ENCODE results near the gene BLACAT1.

DNA sequence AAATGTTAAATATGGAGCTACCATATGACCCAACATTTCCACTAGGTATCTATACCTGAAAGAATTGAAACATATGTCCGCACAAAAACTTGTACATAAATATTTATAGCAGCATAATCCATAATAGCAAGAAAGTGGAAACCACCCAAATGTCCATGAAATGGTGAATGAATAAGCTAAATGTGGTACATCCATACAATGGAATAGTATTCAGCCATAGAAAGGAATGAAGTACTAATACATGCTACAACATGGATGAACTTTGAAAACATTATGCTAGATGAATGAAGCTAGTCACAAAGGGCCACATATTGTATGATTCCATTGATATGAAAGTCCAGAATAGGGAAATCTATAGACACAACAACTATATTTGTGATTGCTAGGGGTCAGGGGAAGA is 20.0 kb upstream of the BLACAT1 start:
- TF ChIP-seq, protein P1, sequence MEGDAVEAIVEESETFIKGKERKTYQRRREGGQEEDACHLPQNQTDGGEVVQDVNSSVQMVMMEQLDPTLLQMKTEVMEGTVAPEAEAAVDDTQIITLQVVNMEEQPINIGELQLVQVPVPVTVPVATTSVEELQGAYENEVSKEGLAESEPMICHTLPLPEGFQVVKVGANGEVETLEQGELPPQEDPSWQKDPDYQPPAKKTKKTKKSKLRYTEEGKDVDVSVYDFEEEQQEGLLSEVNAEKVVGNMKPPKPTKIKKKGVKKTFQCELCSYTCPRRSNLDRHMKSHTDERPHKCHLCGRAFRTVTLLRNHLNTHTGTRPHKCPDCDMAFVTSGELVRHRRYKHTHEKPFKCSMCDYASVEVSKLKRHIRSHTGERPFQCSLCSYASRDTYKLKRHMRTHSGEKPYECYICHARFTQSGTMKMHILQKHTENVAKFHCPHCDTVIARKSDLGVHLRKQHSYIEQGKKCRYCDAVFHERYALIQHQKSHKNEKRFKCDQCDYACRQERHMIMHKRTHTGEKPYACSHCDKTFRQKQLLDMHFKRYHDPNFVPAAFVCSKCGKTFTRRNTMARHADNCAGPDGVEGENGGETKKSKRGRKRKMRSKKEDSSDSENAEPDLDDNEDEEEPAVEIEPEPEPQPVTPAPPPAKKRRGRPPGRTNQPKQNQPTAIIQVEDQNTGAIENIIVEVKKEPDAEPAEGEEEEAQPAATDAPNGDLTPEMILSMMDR (IDR thresholded peaks at IDR 0.05; ENCODE audit: low read depth, low read length), result no peak
- TF ChIP-seq EZH2phosphoT487 (IDR thresholded peaks at IDR 0.05; ENCODE audit: low read depth), result no peak

All from OCI-LY3 (cell line).